Measurements from ENCODE around the gene TOX3. TPM values are rescaled to one million over a fixed set of nuclear protein-coding genes. Genes with fewer than 3 reads are reported as not detected.

The TOX3 gene
- total RNA-seq, 1 donor from 2014 or later, result under 0.01 TPM

- Histone ChIP-seq H3K4me3 (ENCODE audit: low read depth, low read length) (no peak overlapping the region), H3K27me3 (ENCODE audit: control insufficient read depth, insufficient read depth, low read length) (no peaks in the 10 kb centered on the region), H3K36me3 (ENCODE audit: control insufficient read depth, insufficient read depth, low read length) (no peaks in the 10 kb centered on the region)
- no peak for DNase-seq (ENCODE audit: low read depth)
- FAIRE-seq, result no peak
- TF ChIP-seq CTCF (IDR thresholded peaks at IDR 0.05; ENCODE audit: insufficient read depth, low read length, severe bottlenecking), result no peak
Measured at GRCh38 chr16:52473096-52473495, 73.8 kb downstream of the TOX3 start.

- Histone ChIP-seq H3K27me3 (ENCODE audit: control insufficient read depth, insufficient read depth, low read length) (no peaks in the 10 kb centered on the region), H3K36me3 (ENCODE audit: control insufficient read depth, insufficient read depth, low read length) (no peaks in the 10 kb centered on the region), H3K4me3 (ENCODE audit: low read depth, low read length) (no peak overlapping the region)
- FAIRE-seq (no peak), DNase-seq (ENCODE audit: low read depth) (no peak)
- no peak for TF ChIP-seq CTCF (IDR thresholded peaks at IDR 0.05; ENCODE audit: insufficient read depth, low read length, severe bottlenecking)
Measured at GRCh38 chr16:52471650-52472370, 75.1 kb downstream of the TOX3 start.

- DNase-seq (ENCODE audit: low read depth) (no peak), FAIRE-seq (no peak)
- no peak for TF ChIP-seq CTCF (IDR thresholded peaks at IDR 0.05; ENCODE audit: insufficient read depth, low read length, severe bottlenecking)
- no peak overlapping the region for H3K4me3 ChIP-seq (ENCODE audit: low read depth, low read length)
- no peaks in the 10 kb centered on the region for H3K27me3 ChIP-seq (ENCODE audit: control insufficient read depth, insufficient read depth, low read length)
- H3K36me3 ChIP-seq (ENCODE audit: control insufficient read depth, insufficient read depth, low read length), result no peaks in the 10 kb centered on the region
Measured at GRCh38 chr16:52470585-52470984, 76.4 kb downstream of the TOX3 start.

- no peaks in the 10 kb centered on the region for H3K36me3 ChIP-seq (ENCODE audit: control insufficient read depth, insufficient read depth, low read length)
- no peak for FAIRE-seq
- no peak for TF ChIP-seq CTCF (IDR thresholded peaks at IDR 0.05; ENCODE audit: insufficient read depth, low read length, severe bottlenecking)
- no peaks in the 10 kb centered on the region for H3K27me3 ChIP-seq (ENCODE audit: control insufficient read depth, insufficient read depth, low read length)
- DNase-seq (ENCODE audit: low read depth), result peak; percentile 63
- H3K4me3 ChIP-seq (ENCODE audit: low read depth, low read length), result no peak overlapping the region
Measured at GRCh38 chr16:52469775-52470174, 77.2 kb downstream of the TOX3 start.

- DNase-seq (ENCODE audit: low read depth) (no peak), FAIRE-seq (no peak)
- Histone ChIP-seq H3K4me3 (ENCODE audit: low read depth, low read length) (no peak overlapping the region), H3K36me3 (ENCODE audit: control insufficient read depth, insufficient read depth, low read length) (no peaks in the 10 kb centered on the region), H3K27me3 (ENCODE audit: control insufficient read depth, insufficient read depth, low read length) (no peaks in the 10 kb centered on the region)
- no peak for TF ChIP-seq CTCF (IDR thresholded peaks at IDR 0.05; ENCODE audit: insufficient read depth, low read length, severe bottlenecking)
Measured at GRCh38 chr16:52469091-52469490, 77.9 kb downstream of the TOX3 start.

GRCh38 chr16:52467753-52468152 is 79.2 kb downstream of the TOX3 start:
- no peak for FAIRE-seq
- Histone ChIP-seq H3K4me3 (ENCODE audit: low read depth, low read length) (no peak overlapping the region), H3K27me3 (ENCODE audit: control insufficient read depth, insufficient read depth, low read length) (no peaks in the 10 kb centered on the region), H3K36me3 (ENCODE audit: control insufficient read depth, insufficient read depth, low read length) (no peaks in the 10 kb centered on the region)
- DNase-seq (ENCODE audit: low read depth), result no peak
- no peak for TF ChIP-seq CTCF (IDR thresholded peaks at IDR 0.05; ENCODE audit: insufficient read depth, low read length, severe bottlenecking)
